Activated T-helper 2 cell treated with anti-CD3 and anti-CD28 coated beads, Interferon-gamma antibody, Interleukin-2, Interleukin-4, amounts not matched to agents 10 μg/mL and 5 μg/mL and 100 μg/mL, durations not matched to agents 14 hours and 24 hours and 36 hours (primary cell): ENCODE results near the gene TNFSF15. TPM values are rescaled to one million over a fixed set of nuclear protein-coding genes. Genes with fewer than 3 reads are reported as not detected.

Experiments
- DNase-seq: peaks from one replicate; pipeline ENCODE4 v3.0.0; 2021; ENCODE audit warnings: low spot score
- H3K27ac Mint-ChIP-seq: one replicate; pipeline ENCODE4 v1.8.0; 2021; ENCODE audit warnings: mixed read lengths
- H3K27me3 Mint-ChIP-seq: one replicate; pipeline ENCODE4 v1.8.0; 2021; ENCODE audit warnings: low read depth, mixed read lengths
- H3K36me3 Mint-ChIP-seq: one replicate; pipeline ENCODE4 v1.8.0; 2021; ENCODE audit warnings: low read depth, mixed read lengths
- H3K4me1 Mint-ChIP-seq: one replicate; pipeline ENCODE4 v1.8.0; 2021; ENCODE audit warnings: low read depth, mixed read lengths
- H3K4me3 Mint-ChIP-seq: one replicate; pipeline ENCODE4 v1.8.0; 2021; ENCODE audit warnings: low read depth, mild to moderate bottlenecking, moderate library complexity, mixed read lengths
- H3K9me3 Mint-ChIP-seq: one replicate; pipeline ENCODE4 v1.8.0; 2021; ENCODE audit warnings: mixed read lengths
- intact Hi-C: fragments of 100-400 bp; cut with micrococcal nuclease; formaldehyde crosslinking; loops from one replicate; pipeline ENCODE4 v1.15.1; 2023
- total RNA-seq: library from RNA; stranded (reverse); gene quantifications from 2 replicates; pipeline ENCODE4 v1.2.3, GENCODE V29; 2022

TNFSF15 gene
- total RNA-seq, 1 donor from 2014 or later: 0.25 TPM

DNA sequence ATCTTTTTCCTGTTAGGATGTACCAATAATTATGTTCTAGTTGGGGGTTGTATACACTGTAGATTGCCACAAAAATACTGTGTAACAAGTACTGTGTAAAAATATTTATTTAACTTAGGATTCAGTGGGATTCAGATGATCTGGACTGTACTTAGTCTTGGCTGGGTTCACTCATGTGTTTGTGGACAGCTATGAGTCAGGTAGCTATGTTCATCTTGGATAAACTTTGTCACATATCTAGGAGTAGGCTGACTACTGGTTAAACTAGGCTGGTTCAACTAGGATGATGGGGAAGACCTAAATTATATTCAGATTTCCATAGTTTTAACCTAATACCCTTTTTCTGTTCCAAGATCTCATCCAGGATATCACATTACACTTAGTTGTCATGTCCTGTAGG is 32.1 kb upstream of the TNFSF15 start:
- intact Hi-C loops: no loop called here
- H3K4me1 Mint-ChIP-seq: peaks cover 22% of the 10 kb centered on the region
- no peak for DNase-seq

DNA sequence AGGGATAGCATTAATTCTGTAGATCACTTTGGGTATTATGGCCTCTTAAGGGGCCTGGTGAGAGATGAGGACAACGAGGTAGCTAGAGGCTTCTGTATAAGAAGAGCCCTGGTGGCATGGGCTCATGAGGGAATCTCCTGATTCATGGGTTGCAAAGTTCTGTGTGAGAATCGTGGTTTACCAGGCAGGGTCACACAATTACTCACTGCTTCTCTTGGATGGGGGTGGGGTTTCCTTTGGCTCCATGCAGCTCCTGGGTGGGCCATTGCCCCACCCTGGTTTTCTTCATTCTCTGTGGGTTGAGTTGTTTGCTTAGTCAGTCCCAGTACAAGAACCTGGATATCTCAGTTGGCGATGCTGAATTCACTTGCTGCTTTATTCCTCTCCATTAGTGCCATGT is 30.9 kb upstream of the TNFSF15 start:
- peaks cover 49% of the 10 kb centered on the region for H3K27me3 Mint-ChIP-seq
- H3K4me3 Mint-ChIP-seq: no peak overlapping the region
- H3K9me3 Mint-ChIP-seq: peaks cover 21% of the 10 kb centered on the region
- H3K36me3 Mint-ChIP-seq: no peaks in the 10 kb centered on the region
- DNase-seq: no peak
- H3K4me1 Mint-ChIP-seq: peaks cover 22% of the 10 kb centered on the region
- intact Hi-C loops: no loop called here
- H3K27ac Mint-ChIP-seq: no peak overlapping the region

More for the DNA sequence above, 32.1 kb upstream of the TNFSF15 start:
- Mint-ChIP-seq H3K4me3 (no peak overlapping the region), H3K36me3 (no peaks in the 10 kb centered on the region), H3K9me3 (peaks cover 22% of the 10 kb centered on the region), H3K27me3 (peaks cover 49% of the 10 kb centered on the region), H3K27ac (no peak overlapping the region)

GRCh38 chr9:114834386-114834785 is 28.5 kb upstream of the TNFSF15 start:
- H3K4me3 Mint-ChIP-seq: no peak overlapping the region
- H3K36me3 Mint-ChIP-seq: no peaks in the 10 kb centered on the region
- peaks cover 22% of the 10 kb centered on the region for H3K4me1 Mint-ChIP-seq
- intact Hi-C loops: no loop called here
- DNase-seq: no peak
- no peak overlapping the region for H3K27ac Mint-ChIP-seq
- H3K27me3 Mint-ChIP-seq: peaks cover 49% of the 10 kb centered on the region
- peaks cover 9% of the 10 kb centered on the region for H3K9me3 Mint-ChIP-seq

- no peaks in the 10 kb centered on the region for H3K36me3 Mint-ChIP-seq
- peaks cover 56% of the 10 kb centered on the region for H3K27me3 Mint-ChIP-seq
- peaks cover 30% of the 10 kb centered on the region for H3K4me1 Mint-ChIP-seq
- DNase-seq: no peak
- no peak overlapping the region for H3K27ac Mint-ChIP-seq
- peaks cover 9% of the 10 kb centered on the region for H3K9me3 Mint-ChIP-seq
- intact Hi-C loops: no loop called here
- no peak overlapping the region for H3K4me3 Mint-ChIP-seq
These were observed 24.7 kb upstream of the TNFSF15 start for GRCh38 chr9:114830546-114830945.

DNA sequence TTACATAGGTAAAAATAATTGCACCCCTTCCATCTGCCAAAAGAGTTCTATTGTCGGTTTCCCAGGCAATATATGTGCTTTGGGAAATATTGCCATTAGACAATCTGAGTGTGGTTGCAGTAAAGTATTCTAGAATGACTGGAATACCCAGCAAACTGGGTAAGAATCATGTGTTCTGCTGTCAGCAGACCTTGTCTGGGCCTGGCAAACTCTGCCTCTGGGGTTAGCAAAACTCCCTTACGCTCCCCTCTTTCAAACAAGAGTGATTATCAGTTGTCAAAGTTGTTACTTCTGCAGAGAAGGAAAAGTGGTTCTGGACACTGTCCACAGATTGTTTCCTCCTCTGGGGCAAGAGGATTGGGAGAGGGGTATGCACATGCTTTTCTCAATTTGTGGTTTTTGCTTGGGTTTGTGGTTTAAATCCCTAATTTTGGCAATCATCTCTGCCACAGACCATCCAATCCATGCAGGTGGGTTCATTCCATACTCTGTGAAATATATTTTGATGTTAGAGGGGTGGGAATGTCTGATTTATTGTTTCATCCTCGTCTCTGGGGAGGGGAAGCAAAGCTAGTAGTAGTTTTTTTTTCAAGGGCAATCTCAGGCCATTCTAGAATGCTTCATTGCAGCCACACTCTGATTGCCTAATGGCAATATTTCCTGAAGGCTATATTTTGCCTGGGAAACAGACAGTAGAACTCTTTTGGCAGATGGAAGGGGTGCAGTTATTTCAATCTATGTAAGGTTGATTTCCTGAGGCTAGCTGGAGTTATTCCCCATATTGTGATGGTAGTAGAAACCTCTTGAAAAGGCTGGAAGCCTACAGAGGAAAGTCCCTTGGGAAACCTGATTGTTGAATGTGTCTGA is 24.0 kb upstream of the TNFSF15 start:
- DNase-seq: no peak
- intact Hi-C loops: loop anchor here (2.0 kb wide), 2 partner anchors 23 to 31 kb away; partner anchors contain the start of gene TNFSF15
- Mint-ChIP-seq H3K27ac (no peak overlapping the region), H3K27me3 (peaks cover 51% of the 10 kb centered on the region), H3K9me3 (peaks cover 4% of the 10 kb centered on the region), H3K4me1 (peaks cover 23% of the 10 kb centered on the region), H3K36me3 (no peaks in the 10 kb centered on the region), H3K4me3 (no peak overlapping the region)

GRCh38 chr9:114828303-114828650 is 22.4 kb upstream of the TNFSF15 start:
- H3K27me3 Mint-ChIP-seq: peaks cover 40% of the 10 kb centered on the region
- DNase-seq: no peak
- peaks cover 4% of the 10 kb centered on the region for H3K9me3 Mint-ChIP-seq
- H3K4me3 Mint-ChIP-seq: no peak overlapping the region
- H3K27ac Mint-ChIP-seq: no peak overlapping the region
- intact Hi-C loops: loop anchor here (2.0 kb wide), 2 partner anchors 21 to 33 kb away; partner anchors contain the start of gene TNFSF15
- no peaks in the 10 kb centered on the region for H3K36me3 Mint-ChIP-seq
- peaks cover 19% of the 10 kb centered on the region for H3K4me1 Mint-ChIP-seq

DNA sequence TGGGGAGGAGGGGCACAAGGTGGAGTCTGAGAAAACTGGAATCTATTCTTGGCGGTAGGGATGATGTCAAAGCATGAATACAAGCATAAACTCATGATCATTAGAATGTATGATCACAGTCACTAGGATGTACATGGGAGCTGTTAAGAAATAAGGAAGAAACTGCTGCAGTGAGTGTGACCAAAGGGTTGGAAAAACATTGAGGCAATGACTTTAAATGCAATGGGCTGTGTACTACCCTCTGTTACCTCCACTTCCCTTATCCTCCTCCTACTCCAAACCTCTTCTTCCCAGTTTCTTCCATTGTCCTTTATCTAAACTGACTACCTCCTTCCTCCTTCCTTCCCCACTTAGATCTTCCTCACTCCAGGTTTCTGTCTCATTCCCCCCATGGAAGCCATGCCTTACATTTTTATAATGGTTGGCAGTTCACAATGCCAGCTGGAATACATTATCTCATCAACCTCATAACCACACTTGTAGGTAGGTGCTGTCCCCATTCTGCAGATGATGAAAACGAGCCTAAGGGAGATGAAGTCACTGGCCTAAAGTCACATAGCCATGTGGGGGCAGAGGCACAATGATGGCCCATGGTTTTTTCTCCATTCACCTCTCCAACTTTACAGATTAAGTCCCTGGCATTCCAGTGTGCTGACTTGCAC is 21.9 kb upstream of the TNFSF15 start:
- H3K9me3 Mint-ChIP-seq: peaks cover 4% of the 10 kb centered on the region
- H3K27me3 Mint-ChIP-seq: peaks cover 38% of the 10 kb centered on the region
- H3K4me1 Mint-ChIP-seq: peaks cover 20% of the 10 kb centered on the region
- intact Hi-C loops: loop anchor here (2.0 kb wide), 2 partner anchors 21 to 33 kb away; partner anchors contain the start of gene TNFSF15
- no peak overlapping the region for H3K4me3 Mint-ChIP-seq
- H3K36me3 Mint-ChIP-seq: no peaks in the 10 kb centered on the region
- H3K27ac Mint-ChIP-seq: peak overlapping the region; percentile 60
- no peak for DNase-seq

DNA sequence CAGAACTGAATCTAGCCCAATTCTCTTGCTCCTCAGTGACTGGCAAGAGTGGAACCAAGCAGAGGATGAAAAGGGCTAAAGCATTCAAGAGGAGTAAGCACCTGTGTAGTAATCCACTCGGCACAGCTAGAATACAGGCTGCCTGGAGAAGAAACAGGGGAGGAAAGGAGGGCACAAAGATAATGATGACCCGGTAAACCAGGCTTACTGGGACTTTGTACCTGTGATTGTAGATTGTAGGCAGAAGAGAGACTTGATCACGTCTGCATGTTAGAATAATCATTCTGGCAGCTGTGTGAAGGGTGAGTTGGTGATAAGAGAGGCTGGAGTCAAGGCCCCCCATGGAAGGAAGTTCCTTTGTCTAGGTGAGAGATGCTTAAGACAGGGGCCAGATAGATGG is 20.6 kb upstream of the TNFSF15 start:
- Mint-ChIP-seq H3K9me3 (no peaks in the 10 kb centered on the region), H3K27me3 (peaks cover 35% of the 10 kb centered on the region), H3K4me3 (no peak overlapping the region), H3K36me3 (no peaks in the 10 kb centered on the region), H3K27ac (no peak overlapping the region), H3K4me1 (peaks cover 26% of the 10 kb centered on the region)
- no peak for DNase-seq
- intact Hi-C loops: no loop called here

GRCh38 chr9:114825126-114825795 is 19.4 kb upstream of the TNFSF15 start:
- no peak overlapping the region for H3K27ac Mint-ChIP-seq
- no peak for DNase-seq
- H3K36me3 Mint-ChIP-seq: no peaks in the 10 kb centered on the region
- H3K4me3 Mint-ChIP-seq: no peak overlapping the region
- H3K27me3 Mint-ChIP-seq: peaks cover 30% of the 10 kb centered on the region
- peaks cover 26% of the 10 kb centered on the region for H3K4me1 Mint-ChIP-seq
- intact Hi-C loops: no loop called here
- no peaks in the 10 kb centered on the region for H3K9me3 Mint-ChIP-seq

- H3K9me3 Mint-ChIP-seq: no peaks in the 10 kb centered on the region
- no peak overlapping the region for H3K27ac Mint-ChIP-seq
- H3K4me1 Mint-ChIP-seq: peaks cover 26% of the 10 kb centered on the region
- H3K27me3 Mint-ChIP-seq: peaks cover 21% of the 10 kb centered on the region
- DNase-seq: no peak
- no peak overlapping the region for H3K4me3 Mint-ChIP-seq
- intact Hi-C loops: no loop called here
- H3K36me3 Mint-ChIP-seq: no peaks in the 10 kb centered on the region
These were observed 18.3 kb upstream of the TNFSF15 start for GRCh38 chr9:114824110-114824509.

DNA sequence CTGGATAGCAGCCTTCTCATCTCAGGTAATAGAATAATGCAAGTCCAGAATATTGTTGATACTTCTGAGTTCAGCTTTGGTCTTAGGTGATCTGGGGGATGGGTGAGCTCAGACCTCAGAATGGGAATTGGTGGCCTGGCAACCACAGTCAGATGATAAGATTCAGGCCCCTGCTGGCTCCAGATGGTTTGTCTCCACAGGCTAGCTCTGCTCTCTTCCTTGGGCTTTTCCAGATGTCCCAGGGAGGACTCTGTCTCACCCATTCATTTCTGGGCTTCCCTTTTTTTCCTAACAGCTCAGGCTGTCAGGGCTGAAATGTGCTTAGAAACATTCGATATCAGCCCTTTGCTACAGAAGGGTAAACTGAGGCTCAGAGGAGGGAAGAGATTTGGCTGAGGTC is 17.6 kb upstream of the TNFSF15 start:
- no peak overlapping the region for H3K4me3 Mint-ChIP-seq
- no peak for DNase-seq
- H3K36me3 Mint-ChIP-seq: no peaks in the 10 kb centered on the region
- intact Hi-C loops: no loop called here
- no peak overlapping the region for H3K27ac Mint-ChIP-seq
- H3K4me1 Mint-ChIP-seq: peaks cover 23% of the 10 kb centered on the region
- no peaks in the 10 kb centered on the region for H3K9me3 Mint-ChIP-seq
- H3K27me3 Mint-ChIP-seq: peaks cover 19% of the 10 kb centered on the region

DNA sequence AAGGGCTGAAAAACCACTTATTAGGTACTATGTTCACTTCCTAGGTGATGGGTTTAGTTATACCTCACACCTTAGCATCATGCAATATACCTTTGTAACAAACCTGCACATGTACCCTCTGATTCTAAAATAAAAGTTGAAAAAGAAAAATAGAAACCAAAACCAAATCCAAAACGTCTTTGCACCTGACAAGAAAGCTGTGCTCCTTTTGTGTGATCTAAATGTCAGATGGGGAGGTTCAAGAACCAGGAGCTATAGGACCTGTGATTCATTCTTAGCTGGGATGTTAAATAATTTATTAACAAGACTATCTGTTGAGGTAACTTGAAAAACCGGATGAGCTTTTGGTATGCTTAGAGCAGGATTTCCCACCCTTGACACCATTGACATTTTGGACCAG is 16.9 kb upstream of the TNFSF15 start:
- H3K4me3 Mint-ChIP-seq: no peak overlapping the region
- DNase-seq: no peak
- no peaks in the 10 kb centered on the region for H3K9me3 Mint-ChIP-seq
- H3K27ac Mint-ChIP-seq: no peak overlapping the region
- H3K27me3 Mint-ChIP-seq: peaks cover 19% of the 10 kb centered on the region
- H3K4me1 Mint-ChIP-seq: peaks cover 17% of the 10 kb centered on the region
- no peaks in the 10 kb centered on the region for H3K36me3 Mint-ChIP-seq
- intact Hi-C loops: no loop called here
